ENCODE measurements around the gene PRKAA1.
"Not testable (repeated sequence)": the region's sequence is repeated elsewhere in the genome, so short reads cannot be mapped to it uniquely, and the experiment has no call there.

Gene PRKAA1

DNA sequence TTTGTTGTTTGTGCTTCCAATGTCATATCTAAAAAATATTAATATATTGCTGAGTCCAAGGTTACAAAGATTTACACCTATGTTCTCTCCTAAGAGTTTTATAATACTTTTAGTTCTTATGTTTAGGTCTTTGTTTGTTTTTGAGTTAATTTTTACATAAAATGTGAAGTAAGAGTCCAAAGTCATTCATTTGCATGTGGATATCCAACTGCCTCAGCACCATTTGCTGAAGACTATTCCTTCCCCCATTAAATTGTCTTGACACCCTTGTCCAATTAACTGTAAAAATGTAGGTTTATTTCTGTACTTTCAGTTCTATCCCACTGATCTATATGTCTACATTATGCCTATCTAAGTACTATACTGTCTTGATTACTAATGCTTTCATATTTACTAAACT is 78.1 kb downstream of the PRKAA1 start:
- DNase-seq (ENCODE audit: low read depth): no peak

DNA sequence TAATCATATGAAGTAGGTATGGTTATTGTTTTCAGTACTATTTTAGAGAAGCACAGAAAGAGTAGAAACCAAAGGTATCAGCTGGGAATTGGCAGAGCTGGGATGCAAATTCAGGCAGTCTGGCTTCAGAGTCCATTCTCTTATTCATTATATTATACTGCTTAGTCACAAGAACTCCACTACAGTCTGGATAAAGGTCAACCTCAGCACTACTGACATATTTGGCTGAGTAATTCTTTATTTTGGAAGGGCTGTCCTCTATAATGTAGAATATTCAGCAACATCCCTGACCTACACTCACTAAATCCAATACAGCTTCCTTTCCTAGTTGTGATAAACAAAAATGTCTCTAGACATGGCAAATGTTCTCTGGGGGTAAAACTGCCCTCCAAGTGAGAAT is 80.9 kb downstream of the PRKAA1 start:
- no peak for DNase-seq (ENCODE audit: low read depth)

DNA sequence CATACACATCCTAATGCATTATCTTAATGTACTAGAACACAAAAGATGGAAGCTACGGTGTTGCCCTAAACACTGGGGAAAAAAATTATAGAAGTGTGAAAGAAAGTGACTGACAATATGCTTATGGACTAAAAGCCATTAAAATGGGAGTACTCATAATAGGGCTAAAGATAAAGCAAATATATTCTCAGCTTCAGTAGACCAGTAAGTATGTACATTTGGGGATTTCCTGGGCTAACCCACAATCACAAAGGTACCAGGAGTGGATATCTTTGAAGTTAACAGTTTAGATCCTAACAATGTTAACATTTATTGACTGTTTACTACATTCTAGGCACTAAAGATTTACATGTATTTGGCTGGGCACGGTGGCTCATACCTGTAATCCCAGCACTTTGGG is 81.6 kb downstream of the PRKAA1 start:
- no peak for DNase-seq (ENCODE audit: low read depth)

DNA sequence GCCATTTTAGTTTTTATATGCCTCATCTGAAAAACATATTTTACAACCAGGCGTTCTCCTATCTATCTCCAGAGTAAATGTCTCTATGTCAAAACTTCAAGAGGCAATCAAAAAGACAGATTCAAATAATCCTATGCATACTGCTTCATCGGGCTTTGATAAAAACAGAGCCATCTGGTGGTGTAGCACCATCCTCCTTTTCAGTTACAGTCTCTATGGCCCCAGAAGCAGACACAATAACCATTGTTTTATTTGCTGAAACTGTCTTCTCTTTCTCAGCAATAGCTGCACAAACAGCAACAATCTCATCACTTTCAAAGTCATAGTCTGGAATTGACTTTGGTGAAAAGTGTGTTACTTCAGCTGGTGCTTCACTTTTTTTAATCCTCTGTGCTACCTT is 82.2 kb downstream of the PRKAA1 start:
- DNase-seq (ENCODE audit: low read depth): no peak

DNA sequence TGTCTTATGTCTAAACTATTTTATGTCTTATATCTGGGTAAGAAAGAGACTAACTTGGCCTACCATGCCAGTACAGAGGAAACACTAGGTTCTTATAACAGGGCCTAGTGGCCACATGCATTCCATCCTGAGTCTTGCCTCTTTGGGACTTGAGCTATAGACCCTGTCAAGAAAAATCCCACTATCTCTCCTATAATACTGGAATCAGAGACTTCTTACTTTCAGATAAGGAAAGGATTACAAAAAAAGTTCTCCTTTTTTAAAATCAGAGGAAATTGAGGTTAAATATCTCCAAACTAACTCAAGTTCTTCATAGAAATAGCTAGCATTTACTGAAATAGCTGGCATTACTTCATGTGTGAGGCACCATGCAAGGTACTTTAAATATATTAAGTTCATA is 84.2 kb downstream of the PRKAA1 start:
- DNase-seq (ENCODE audit: low read depth): no peak

DNA sequence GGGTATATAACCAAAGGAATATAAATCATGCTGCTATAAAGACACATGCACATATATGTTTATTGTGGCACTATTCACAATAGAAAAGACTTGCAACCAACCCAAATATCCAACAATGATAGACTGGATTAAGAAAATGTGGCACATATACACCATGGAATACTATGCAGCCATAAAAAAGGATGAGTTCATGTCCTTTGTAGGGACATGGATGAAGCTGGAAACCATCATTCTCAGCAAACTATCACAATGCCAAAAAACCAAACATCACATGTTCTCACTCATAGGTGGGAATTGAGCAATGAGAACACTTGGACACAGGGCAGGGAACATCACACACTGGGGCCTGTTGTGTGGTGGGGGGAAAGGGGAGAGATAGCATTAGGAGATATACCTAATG is 87.6 kb downstream of the PRKAA1 start:
- DNase-seq (ENCODE audit: low read depth): not testable (repeated sequence)

Data from activated T-cell treated with anti-CD3 and anti-CD28 coated beads for 48 hours (primary cell).